Globus pallidus (tissue), 1 donor: ENCODE data around the gene GRIK2.
"Not testable (repeated sequence)": the region's sequence is repeated elsewhere in the genome, so short reads cannot be mapped to it uniquely, and the experiment has no call there.

Source experiments
- DNase-seq: peaks from one replicate; pipeline ENCODE4 v3.0.0-alpha.2; 2015; ENCODE audit warnings: low spot score

GRIK2 gene

DNA sequence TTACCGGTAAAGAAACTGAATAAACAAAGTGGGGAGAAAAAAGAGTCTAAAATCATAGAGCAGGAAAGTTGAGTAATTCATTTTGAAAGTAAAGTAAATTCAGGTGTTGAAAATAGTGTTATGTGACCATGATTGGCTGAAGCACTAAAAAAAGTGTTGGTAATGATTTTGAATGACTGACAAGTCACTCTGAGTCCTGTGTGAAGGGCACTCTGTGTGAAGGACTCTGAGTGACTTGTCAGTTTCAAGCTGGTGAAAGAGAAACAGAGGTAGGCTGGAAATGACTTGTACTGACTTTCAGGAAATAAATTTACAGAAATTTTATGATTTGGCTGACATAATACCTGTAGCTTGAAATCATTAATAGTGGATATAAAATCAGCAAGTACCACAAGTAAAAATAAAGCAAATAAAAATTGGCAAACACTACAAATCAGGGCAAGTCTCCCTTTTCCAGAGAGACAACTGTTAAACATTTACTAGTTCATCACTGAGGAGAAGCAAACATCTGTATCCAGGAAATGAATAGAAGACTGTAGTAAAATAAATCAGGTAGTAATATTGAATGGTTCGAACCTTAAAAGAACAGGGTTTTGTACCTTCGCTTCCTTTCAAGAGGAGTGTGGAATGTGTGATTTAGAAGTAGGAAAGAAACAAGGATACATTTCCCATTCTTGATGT lies 630.6 kb downstream of the GRIK2 start:
- no peak for DNase-seq

DNA sequence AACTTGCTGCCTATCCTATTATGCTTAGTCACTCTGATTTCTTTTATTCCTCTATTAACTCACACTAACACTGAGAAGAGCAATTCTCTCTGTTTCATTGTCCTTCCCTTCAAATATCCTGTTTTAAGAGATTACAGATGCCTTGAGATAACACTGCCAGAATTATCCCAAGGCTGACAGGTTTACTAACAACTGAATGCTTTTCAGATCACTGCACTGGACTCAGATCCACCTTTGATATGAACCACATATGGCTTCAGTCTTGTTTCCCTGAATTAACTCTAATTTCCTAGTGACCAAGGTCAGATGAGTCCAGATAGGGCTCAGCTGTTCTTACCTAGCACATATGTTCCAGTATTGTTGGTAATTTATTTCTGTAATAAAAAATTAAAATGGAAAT lies 633.1 kb downstream of the GRIK2 start:
- no peak for DNase-seq

DNA sequence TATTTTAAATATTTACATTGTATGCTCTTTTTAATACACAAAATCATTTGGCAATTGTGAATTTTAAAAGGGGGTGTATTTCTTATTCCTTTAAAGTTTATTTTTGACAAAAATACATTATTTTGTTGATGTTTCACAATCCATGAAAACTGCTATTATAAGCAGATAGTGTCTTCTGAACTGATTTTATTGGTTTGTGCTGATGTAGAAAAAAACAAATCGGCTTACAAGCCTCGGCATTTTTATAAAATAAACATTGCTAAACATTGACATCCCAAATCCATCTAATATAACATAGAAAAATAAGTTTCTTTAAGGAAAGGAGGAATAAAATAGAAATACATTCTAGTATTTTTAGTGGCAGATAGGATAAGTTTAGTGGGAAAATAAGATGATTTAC lies 634.7 kb downstream of the GRIK2 start:
- DNase-seq: no peak

DNA sequence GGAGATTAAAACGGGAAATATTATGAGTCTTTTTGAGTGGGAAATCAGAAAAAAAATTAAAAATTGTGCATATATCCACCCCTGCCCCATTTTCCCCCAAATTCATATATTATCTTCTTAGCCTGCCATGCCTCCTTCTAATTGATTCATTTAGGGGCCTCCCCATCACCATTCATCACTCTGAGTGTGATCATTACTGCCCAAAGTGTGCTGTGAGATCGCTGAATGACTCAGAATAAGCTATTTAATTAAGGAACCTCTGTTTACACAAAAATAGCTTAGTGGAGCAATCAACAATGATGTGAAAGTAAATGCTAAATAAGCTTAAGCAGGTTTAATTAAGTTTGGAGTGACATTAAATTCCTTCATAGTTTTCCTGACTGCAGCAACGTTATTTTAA lies 645.5 kb downstream of the GRIK2 start:
- no peak for DNase-seq

DNA sequence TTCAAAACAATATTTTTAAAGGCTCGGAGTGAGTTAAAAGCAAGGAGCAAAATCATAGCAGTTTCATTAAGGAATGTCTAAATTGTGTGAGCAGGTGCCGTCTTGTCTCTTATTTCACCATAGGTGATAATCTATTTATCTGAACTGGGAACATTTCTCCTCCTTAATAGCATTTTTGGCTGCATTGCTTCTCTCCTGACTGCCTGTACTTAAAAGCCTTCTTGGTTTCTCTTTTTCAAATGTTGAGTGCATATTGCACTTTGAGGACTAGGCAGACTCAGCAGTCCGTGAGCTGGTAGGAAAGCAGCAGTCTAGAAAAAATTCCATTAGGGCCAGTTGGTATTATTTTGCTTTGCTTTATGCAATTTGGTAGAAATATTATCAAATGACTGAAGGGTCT lies 645.9 kb downstream of the GRIK2 start:
- no peak for DNase-seq

DNA sequence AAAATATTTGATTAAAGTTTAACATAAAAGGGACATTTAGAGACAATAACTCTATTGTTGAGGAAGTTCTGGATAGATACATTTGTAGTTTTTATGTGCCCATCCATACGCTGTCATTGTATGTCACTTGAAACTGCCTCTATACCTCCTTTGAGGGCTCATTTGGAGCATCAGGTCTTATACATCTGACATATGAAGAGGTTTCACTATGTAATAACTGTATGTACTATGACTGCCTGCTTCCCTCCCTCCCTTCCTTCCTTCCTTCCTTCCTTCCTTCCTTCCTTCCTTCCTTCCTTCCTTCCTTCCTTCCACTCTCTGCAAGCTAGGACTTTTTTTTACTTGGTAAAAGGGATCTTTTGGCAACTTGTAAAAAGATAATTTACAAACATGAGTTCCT lies 657.5 kb downstream of the GRIK2 start:
- DNase-seq: no peak

DNA sequence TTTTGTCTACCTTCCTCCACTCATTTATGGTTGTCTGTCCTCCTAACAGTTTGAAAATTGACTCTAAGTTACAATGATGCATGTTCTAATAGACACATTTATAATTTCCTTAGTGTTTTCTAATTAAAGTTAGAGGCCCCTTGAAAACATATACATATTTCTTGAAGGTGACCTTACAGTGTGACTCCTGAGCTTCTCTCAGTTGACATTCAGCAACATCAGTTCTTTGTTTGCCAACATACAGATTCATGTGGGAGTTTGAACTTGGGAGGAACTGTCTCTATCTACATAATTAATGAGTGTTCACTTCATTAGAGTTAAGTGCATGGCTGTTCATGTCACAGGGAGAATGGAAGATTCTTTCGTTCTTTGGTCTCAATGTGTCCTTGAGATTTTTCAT lies 658.2 kb downstream of the GRIK2 start:
- DNase-seq: no peak

DNA sequence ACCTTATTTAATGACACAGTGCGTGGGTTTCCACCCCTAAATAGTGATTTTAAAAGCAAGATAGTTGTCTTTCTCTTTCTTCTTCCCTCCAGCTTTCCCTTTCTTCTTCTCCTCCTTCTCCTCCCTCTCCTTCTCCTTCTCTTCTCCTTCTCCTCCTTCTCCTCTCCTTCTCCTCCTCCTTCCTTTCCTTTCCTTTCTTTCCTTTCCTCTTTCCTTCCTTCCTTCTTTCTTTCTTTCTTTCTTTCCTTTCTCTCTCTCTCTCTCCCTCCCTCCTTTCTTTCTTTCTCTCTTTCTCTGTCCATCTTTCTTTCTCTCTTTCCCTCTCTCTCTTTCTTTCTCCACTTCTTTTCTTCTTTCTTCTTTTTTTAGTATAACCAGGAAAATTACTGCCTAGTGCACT lies 670.6 kb downstream of the GRIK2 start:
- DNase-seq: no peak

DNA sequence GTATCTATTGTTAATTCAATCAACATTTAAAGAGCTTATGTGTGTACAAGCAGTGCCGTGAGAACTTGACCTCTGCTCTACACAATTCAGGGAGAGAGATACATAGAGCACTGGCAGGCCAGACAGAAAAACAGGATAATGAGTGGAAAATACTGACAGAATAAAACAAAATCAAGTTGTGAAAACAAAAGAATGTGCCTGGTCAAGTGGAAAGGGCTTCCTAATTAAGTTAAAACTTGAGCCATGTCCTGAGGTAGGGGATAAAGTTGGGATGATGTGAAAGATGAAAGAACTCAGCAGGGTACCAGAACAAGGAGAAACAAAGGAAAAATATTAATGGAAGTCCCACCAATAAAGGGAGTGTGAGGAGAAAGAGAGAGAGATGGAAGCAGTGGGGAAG lies 672.8 kb downstream of the GRIK2 start:
- no peak for DNase-seq

DNA sequence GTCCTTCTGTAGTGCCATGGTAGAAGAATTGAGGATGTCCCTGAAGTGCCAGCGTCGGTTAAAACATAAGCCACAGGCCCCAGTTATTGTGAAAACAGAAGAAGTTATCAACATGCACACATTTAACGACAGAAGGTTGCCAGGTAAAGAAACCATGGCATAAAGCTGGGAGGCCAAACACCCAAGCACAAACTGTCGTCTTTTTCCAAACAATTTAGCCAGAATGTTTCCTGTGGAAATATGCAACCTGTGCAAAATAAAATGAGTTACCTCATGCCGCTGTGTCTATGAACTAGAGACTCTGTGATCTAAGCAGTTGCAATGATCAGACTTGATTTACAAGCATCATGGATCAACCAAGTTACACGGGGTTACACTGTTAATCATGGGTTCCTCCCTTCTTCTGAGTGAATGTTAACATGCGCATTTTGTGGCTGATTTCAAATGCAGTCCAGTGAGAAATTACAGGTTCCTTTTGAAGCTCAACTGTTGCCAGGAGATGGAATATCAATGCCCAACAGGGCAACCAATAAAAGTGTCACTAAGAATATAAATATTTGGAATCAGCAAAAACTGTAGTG lies 674.9 kb downstream of the GRIK2 start:
- no peak for DNase-seq

DNA sequence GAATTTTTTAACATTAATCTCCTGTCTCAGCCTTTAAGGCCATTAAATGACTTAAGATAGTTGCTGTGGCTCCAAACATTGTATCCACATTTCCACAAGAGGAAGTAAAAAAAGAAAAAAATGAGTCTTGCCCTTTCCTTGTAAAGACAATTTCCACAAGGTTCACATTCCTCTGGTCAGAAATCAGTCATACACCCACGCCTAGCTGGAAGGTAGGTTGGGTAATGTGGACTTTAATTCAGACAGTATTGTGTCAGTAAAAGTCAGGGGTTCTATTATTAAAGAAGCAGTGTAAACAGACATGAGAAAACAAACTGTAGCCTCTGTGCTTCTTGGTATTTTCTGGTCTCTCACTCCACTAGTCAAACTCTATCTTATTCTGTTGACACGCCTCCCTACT lies 682.0 kb downstream of the GRIK2 start:
- no peak for DNase-seq

DNA sequence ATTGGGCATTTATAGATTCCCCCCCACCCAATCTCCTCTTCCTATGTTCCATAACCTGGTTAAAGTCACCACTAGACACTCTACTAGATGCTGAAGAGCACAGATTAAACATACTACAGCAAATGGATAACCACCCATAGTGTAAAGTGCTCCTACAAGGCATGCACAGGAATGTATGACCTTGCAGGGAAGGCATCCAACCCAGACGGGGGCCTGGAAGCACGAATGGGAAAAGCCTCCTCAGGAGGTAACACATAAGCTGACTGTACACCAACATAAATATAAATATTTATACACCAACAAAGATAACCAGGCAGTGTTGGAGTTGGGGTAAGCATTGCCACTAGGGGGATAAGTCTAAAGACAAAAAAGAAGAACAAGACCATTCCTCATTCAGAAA lies 691.7 kb downstream of the GRIK2 start:
- DNase-seq: no peak

DNA sequence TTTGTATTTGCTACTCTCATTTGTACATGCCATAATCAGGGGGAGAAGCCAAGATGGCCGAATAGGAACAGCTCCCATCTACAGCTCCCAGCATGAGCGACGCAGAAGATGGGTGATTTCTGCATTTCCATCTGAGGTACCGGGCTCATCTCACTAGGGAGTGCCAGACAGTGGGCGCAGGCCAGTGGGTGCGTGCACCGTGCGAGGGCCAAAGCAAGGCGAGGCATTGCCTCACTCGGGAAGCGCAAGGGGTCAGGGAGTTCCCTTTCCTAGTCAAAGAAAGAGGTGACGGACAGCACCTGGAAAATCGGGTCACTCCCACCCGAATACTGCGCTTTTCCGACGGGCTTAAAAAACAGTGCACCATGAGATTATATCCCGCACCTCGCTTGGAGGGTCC lies 694.7 kb downstream of the GRIK2 start:
- DNase-seq: not testable (repeated sequence)

DNA sequence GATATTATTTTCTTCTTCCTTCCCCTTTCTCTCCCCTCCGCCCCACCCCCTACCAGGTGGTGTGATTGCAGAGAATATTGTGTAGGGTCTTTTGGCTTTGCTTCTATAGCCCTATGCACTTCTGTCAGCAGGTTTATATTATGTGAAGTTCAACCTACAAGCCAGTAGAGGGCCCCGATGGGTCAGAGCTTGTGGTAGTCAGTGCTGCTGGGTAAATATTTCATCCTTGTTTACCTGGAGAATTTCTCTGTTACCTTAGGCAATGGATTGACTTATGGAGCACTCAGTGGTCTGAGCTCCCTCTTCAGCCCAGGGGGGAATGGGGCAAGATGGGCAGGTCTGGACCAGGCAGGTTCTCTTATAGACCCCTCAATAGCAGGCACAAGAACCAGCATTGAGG lies 720.9 kb downstream of the GRIK2 start:
- no peak for DNase-seq

DNA sequence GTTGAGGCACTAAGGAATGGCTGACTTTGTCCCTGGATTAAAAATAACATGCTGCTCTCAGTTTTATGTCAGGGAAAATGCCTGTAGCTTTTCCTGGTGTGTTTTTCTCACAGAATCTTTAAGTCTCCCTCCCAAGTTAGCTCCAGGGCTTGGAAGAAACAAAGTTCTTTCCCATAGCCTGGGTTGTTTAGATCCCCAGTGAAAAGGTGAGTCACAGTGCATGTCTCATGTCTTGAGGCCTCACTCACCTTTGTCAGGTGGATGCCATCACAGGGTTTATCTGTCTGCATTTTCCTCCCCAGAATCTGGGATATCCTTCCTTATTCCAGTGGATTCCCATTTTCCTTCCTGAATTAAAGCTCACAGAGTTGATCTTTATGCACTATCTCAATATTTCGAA lies 722.4 kb downstream of the GRIK2 start:
- DNase-seq: no peak

DNA sequence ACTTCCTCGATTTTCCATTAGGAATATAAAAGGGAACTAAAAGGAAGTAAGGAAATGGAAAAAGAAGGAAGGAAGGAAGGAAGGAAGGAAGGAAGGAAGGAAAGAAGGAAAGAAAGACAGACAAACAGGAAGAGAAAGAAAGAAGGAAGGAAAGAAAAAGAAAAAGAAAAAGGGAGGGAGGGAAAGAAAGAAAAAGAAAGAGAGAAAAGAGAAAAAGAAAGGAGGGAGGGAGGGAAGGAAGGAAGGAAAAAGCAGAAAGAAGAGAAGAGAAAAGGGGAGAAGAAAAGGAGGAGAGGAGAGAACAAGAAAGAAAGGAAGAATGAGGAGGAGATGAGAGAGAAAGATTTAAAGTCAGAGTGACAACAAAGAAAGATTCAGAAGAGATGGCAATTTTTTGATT lies 724.5 kb downstream of the GRIK2 start:
- no peak for DNase-seq
